HG03575 (cell line): ENCODE results near the gene NAV2.

Source experiments
- ATAC-seq: cut with Tn5 transposase; IDR thresholded peaks from one replicate; pipeline ENCODE4 v1.9.1; 2021; ENCODE audit not compliant: unreplicated experiment, insufficient number of reproducible peaks, low FRiP score; ENCODE audit errors: extremely low read depth

Gene NAV2

DNA sequence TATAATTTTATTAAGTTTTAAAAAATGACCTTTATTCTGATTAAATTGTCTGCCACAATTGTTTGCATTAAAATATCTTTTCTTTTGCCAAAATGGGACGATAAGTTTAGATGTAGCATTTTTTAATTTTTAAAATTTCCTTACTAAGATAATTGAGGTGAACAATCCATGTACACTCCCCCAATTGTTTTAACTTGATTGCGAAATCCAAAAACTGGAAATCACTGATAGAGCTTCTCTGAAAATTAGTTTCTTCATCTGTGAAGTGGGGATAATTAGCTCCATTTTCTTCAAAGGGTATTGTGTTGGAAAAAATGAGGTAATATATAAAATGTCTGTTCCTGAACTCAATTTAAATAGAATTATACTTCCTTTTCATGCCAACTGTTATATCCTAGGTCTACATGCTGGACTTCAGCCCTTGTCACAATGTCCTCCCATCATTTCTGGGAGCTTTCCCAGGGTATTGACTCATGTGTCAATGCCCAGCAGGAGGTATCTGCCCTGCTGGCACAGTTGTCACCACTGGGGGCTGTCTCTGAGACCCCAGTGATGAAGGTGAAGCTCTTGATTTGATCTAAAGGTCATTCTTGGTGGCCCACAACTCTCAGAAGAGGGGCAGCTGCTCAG lies 28.7 kb upstream of the NAV2 start:
- no peak for ATAC-seq

DNA sequence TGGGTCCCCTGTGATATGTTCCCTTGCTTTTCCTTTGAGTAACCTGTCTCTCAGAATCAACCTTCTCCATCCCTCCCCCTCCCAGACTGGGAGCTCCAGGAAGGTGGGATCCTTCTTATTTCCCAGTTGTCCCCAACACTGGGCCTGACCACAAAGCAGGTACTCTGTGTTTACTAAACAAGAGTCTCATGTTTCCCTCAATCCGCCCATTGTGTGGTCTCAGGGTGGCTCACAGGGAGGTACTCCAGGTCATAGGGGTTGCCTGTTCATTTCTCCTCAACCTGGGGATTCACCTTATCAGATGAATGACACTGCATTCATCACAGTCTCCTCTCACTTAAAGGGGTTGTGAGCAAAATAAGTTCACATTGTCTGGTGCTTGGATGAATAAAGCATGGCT lies 26.4 kb upstream of the NAV2 start:
- no peak for ATAC-seq

- ATAC-seq, result no peak
Measured at GRCh38 chr11:19687392-19687791, 25.2 kb upstream of the NAV2 start.

DNA sequence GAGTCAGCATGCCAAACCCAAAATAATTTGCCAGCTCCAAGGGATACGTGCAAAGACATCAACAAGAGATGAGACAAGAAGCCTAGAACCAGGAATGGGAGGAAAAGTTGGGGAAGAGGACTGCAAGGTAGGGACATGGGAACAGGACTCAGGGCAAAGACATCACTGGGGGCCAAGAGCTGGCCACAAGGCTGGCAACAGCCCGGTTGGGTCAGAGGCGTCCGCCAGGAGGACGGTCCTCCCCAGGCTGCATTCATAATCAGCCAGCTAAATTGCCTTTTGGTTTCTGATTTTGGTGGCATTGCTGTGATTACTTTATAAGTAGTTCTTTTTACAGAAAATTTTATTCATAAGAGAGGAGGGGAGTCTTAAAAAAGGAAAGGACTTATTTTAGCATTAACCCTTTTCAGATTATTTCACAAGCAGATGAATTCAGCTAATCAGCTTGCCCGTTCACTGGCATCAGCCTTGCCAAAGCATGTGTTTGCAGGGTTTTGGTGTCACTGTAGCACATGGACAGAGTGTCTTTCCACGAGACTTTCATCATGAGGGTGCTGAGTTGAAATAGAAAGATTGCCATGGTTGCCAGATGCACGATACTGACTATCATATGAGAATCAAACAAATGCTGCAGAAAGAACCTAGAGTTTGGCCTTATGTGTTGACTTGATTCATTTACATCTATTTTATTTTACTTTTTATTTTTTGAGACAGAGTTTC lies 23.2 kb upstream of the NAV2 start:
- no peak for ATAC-seq

GRCh38 chr11:19690885-19691284 lies 21.8 kb upstream of the NAV2 start:
- no peak for ATAC-seq

DNA sequence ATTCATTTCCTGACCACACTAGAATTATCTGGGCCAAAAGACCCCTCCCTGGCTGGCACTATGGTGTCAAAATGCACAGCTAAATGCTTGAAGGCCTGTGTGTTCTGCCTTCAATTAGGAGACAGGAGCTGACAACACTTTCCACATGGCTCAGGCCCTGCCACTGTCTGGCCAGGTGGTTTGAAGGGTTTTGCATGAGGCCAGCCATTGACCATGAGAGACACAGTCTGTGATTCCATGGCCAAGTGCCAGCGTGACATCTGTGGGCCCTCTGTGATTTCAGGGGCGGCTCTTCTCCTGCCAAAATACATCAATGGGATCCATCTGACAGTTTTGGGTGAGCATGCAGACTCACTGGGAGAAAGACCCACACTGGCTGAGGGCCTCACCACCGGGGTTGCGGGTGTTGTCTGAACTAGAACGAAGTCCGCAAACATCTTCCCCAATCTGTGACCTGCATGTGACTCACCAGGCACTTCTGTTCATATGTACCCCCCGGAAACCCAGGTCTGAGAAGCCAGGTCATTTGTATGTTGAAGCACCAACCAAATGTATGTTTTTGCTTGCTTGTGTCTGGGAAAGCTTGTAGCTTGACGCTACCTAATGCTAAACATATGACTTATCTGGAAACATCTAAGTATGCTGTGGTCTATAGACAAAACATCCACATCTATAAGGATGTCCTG lies 20.7 kb upstream of the NAV2 start:
- ATAC-seq, result no peak

GRCh38 chr11:19693146-19693545 lies 19.5 kb upstream of the NAV2 start:
- ATAC-seq, result no peak

DNA sequence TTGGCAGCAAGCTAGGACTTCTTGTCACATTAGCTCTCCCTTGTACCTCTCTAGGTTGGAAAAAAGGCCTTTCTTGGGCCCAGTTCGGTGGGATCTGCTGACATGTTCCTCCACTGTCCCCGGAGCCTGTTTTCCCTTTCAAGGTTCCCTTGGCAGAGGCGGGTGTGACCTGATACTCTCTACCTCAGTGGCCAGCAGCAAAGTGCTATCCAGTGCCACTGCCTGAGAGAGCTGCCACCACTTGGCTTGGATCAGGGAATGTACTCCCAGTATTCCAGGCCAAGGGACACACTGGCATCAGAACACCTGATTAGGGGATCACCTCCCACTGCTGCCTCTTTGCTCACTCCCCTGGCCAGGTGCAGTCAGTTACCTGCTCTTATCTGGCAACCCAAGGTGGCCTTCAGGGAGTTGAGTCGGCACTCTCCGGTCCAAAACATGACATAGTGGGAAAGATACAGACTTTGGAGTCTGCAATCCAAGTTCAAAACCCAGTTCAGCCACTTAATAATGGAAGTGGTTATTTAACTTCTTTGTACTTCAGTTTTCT lies 17.8 kb upstream of the NAV2 start:
- ATAC-seq, result no peak

- no peak for ATAC-seq
Measured at GRCh38 chr11:19696073-19696472, 16.6 kb upstream of the NAV2 start.

DNA sequence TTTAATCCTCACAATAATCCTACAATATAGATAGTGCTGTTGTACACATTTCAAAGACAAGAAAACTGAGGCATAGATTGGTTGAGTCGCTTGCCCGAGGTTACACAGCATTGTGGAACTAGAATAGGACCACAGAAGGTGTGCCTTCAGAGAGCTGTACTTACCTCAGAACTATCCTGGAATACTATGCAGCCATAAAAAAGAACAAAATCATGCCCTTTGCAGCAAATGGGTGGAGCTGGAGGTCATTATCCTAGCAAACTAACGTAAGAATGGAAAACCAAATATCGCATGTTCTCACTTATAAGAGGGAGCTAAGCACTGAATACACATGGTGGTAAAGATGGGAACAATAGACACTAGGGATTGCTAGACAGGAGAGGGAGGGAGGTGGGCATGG lies 15.7 kb upstream of the NAV2 start:
- ATAC-seq, result no peak

DNA sequence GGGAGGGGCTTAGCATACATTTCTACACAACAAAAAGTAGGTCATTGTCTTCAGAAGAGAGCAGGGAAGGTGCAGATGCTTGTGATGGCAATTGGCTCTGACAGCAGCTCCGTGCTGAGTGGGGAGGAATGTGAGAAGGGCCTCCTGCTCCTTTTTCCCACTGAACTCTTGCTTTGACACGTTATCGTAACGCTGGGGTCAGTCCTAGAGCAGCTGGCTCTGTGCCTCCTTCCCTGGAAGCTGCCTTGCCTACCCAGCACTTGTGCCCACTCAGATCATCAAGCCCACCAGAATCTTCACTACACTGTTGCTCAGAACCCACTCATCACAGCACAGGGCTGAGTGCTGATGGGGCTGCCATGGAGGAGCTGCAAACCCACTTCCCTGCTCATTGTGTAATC lies 14.9 kb upstream of the NAV2 start:
- no peak for ATAC-seq

DNA sequence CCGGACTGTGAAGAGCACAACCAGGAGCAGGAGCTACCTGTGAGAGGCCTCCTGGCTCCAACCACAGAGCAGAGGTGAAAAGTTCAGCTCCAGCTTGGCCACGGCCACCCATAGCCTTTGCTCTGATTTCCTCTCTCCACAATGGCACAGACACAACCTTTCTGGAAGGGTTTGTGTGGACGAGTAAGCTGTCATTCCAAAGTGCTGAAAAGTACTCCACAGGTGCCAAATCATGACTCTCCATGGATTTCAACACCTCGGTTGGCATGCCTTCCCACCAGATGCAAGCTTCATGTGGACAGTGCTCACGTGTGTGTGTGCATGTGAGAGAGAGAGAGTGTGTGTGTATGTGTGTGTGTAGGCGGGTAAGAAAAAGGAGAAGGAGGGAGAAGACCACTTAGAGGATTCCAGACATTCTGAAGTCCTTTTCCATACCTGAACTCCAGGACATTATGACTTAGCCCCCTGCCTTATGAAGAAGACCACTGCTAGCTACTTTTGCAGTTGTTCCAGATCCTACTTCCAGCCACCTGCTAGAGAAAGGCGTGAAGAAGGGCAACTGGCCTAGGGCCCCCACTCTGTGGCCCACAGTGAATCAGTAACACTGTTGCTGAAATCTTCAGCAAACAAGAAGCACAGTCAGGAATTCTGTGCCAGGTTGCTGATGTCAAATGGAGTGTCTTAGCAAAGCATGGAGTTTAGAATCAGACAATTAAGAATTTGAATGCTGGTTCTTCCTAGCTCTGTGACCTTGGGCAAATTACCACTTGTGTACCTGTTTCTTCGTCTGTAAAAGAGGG lies 13.9 kb upstream of the NAV2 start:
- no peak for ATAC-seq

GRCh38 chr11:19701421-19701820 lies 11.2 kb upstream of the NAV2 start:
- no peak for ATAC-seq

- ATAC-seq, result no peak
Measured at GRCh38 chr11:19702620-19703019, 10.0 kb upstream of the NAV2 start.

DNA sequence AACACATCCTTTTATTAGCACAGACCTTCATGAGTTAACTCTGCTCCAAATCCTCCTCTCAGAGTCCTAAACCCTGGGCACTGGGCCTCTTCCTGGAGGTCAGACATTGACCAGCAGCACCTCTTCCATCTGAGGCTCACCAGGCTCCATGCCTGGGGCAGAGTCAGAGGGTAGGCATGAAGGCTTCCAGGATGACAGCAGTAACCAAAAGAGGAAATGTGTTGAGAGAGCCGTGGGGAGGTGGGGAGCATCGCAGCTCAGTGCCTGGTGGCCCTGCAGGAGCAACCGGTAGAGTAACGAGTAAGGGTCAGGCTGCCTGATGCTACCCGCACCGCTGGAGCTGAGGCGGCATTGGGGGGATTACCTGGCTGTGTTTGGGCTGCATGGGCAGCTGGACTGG lies 9.4 kb upstream of the NAV2 start:
- no peak for ATAC-seq

- ATAC-seq, result no peak
Measured at GRCh38 chr11:19704213-19704612, 8.4 kb upstream of the NAV2 start.

GRCh38 chr11:19705936-19706335 lies 6.7 kb upstream of the NAV2 start:
- no peak for ATAC-seq

GRCh38 chr11:19711911-19712280 lies 741 bp upstream of the NAV2 start:
- ATAC-seq, result no peak

DNA sequence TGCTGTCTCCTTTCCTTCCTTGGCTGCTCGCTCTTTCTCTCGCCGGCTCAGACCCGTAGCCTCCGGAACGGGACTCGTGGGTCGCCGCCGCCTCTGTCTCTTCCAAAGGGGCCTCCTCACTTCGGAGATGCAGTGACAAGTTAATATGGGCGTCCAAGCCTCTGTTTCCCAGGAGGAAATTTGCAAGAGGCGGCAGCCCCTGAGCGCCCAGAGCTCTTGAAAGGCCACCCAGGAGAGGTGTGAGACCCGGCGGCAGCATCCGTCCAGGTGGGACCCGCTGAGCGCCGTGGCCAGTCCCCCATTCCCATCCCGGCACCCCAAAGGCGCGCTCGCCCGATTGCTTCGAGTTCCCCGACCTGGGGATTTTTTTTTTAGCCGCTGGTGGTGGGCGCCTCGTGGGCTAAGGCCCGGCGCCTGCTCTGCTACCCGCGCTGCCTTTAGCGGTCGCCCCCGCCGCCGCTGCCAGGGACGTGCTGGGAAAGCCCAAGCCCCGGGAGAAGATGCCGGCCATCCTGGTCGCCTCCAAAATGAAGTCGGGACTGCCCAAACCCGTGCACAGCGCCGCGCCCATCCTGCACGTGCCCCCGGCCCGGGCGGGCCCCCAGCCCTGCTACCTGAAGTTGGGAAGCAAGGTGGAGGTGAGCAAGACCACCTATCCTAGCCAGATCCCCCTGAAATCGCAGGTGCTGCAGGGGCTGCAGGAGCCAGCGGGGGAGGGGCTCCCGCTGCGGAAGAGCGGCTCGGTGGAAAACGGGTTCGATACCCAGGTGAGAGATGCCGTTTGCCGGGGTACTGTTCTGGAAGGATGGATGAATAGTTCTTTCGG lies 772 bp downstream of the NAV2 start:
- ATAC-seq, result peak; percentile 12
